Fibroblast of mammary gland (primary cell): ENCODE results near the gene MYH14.
A peak's percentile ranks its signal among the peaks of the same experiment; 100 is the strongest.

Source experiments
- DNase-seq: peaks from one replicate; pipeline ENCODE4 v3.0.0-alpha.2; 2010; ENCODE audit warnings: low read depth
- H3K4me3 ChIP-seq: 2 replicates; pipeline ENCODE4 v1.5.1; 2011; ENCODE audit warnings: low read depth, mild to moderate bottlenecking, low read length, moderate library complexity; ENCODE audit not compliant: control insufficient read depth
- TF ChIP-seq, protein P1 (sequence below): conservative IDR thresholded peaks from 2 replicates; pipeline ENCODE4 v1.5.1; 2011; ENCODE audit warnings: low read depth, low read length, inconsistent platforms; ENCODE audit not compliant: control insufficient read depth, insufficient read depth

MYH14 gene

DNA sequence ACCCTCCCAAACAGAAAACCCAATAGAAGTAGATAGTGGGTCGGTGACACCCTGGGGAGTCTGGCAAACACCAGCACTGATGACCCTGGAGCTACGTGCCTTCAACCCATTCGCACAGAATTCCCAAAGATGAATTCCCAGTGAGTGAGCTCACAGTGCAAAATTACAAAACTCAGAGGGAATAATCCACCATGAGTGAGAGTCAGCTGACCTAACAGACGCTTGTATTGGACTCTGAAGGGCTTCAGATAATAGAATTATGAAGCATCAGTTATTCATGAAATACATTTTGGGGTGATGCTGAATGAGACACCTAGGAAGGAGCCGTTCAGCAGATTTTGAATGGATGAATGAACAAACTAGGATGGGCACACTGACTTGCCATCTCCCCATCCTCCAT lies 85.5 kb downstream of the MYH14 start:
- H3K4me3 ChIP-seq, result no peak overlapping the region
- TF ChIP-seq, protein P1, sequence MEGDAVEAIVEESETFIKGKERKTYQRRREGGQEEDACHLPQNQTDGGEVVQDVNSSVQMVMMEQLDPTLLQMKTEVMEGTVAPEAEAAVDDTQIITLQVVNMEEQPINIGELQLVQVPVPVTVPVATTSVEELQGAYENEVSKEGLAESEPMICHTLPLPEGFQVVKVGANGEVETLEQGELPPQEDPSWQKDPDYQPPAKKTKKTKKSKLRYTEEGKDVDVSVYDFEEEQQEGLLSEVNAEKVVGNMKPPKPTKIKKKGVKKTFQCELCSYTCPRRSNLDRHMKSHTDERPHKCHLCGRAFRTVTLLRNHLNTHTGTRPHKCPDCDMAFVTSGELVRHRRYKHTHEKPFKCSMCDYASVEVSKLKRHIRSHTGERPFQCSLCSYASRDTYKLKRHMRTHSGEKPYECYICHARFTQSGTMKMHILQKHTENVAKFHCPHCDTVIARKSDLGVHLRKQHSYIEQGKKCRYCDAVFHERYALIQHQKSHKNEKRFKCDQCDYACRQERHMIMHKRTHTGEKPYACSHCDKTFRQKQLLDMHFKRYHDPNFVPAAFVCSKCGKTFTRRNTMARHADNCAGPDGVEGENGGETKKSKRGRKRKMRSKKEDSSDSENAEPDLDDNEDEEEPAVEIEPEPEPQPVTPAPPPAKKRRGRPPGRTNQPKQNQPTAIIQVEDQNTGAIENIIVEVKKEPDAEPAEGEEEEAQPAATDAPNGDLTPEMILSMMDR, result no peak
- no peak for DNase-seq

DNA sequence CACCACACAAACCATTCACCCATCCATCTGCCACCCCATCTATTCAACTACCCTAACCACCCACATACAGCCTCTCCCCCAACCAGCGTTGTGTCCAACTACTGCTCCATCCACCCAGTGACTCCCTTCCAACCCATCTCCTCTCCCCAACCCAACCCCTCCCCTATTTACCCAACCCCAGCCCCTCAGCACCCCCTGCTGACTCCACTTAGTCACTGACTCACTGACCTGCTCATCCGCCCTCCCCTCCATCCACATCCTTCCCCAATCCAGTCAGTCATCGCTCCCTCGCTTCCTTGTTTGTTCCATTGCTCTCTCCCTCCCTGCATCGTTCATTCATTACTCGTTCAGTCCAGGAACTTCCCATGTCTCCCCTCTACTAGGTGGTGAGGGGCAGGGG lies 86.6 kb downstream of the MYH14 start:
- H3K4me3 ChIP-seq, result no peak overlapping the region
- TF ChIP-seq, protein P1, result no peak
- DNase-seq, result no peak

DNA sequence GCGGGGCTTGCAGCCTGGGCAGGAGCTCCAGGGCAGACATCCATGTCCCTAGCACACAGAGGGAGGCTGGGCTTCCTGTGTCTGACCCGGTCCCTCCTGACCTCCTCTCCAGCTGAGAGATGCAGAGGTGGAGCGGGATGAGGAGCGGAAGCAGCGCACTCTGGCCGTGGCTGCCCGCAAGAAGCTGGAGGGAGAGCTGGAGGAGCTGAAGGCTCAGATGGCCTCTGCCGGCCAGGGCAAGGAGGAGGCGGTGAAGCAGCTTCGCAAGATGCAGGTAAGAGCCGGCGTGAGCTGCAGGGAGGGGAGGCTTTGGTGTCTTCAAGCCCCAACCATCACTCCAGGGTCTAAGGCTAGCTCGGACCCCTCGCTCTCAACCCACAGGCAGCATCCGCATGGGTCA lies 87.4 kb downstream of the MYH14 start:
- DNase-seq, result no peak
- no peak overlapping the region for H3K4me3 ChIP-seq
- TF ChIP-seq, protein P1, result no peak

DNA sequence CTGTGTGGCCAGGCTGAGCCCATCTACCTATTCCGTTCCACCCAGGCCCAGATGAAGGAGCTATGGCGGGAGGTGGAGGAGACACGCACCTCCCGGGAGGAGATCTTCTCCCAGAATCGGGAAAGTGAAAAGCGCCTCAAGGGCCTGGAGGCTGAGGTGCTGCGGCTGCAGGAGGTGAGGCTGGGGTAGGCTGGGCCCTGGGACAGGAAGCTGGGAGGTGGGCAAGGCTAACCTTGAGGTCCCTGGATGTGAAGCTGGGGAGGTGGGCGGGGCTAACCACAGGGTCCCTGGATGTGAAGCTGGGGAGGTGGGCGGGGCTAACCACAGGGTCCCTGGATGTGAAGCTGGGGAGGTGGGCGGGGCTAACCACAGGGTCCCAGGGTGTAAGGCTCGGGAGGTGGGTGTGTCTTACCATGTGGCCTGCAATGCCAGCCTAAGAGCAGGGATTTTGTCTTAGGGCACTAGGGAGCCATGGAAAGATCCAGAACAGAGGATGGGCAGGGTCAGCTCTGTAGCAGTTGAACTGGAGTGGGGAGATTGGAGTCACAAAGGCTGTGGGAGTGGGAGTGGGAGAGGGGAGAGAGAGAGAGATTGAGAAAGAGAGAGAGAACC lies 88.9 kb downstream of the MYH14 start:
- TF ChIP-seq, protein P1, result no peak
- no peak for DNase-seq
- no peak overlapping the region for H3K4me3 ChIP-seq

DNA sequence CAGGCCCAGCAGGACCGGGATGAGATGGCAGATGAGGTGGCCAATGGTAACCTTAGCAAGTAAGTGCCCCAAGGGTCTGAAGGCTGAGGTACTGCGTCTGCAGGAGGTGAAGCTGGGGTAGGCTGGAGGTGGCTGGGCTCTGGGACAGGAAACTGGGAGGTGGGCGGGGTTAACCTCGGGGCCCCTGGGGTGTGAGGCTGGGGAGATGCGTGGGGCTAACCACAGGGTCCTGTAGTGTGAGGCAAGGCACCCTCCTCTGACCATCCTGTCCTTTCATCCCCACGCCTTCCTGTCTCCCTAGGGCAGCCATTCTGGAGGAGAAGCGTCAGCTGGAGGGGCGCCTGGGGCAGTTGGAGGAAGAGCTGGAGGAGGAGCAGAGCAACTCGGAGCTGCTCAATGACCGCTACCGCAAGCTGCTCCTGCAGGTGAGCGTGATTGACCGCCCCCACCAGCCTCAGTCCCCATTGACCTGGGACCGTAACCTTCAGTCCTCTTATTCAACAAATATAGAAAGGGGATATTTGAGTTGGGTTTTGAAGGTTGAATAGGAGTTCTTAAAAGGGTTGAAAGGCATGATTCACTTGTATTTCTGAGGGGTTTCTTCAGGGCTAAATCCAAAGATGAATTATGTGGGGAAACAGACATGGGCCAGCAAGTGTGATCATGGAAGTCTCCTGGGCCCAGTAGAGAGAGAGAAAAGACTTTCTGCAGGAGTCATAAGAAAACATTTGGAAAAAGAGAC lies 90.0 kb downstream of the MYH14 start:
- TF ChIP-seq, protein P1, result no peak
- no peak for DNase-seq
- H3K4me3 ChIP-seq, result no peak overlapping the region

DNA sequence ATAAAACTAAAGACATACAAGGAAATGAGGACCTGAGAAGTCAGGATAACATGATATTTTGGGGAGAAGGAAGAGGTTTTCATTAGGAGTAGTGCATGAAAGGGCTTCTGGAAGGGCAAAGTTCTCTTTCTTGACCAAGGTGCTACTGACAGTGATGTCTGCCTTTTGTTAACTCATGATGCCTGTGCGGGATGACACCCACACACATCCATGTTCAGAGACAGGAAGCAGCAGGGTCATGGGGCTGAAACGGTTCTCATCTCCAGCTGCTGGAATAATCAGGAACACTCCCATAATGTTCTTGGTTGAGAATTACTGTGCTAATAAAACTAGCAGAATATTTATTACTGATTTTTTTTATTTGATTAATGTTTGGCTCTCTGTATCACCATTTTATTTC lies 96.6 kb downstream of the MYH14 start:
- DNase-seq, result peak; percentile 56
- H3K4me3 ChIP-seq, result no peak overlapping the region
- TF ChIP-seq, protein P1, result no peak
